Caco-2 (cell line): ENCODE data around the gene ADAMTS8. TPM values are rescaled to one million over a fixed set of nuclear protein-coding genes. Genes with fewer than 3 reads are reported as not detected.

Experiments used
- BruUV-seq: library from RNA; stranded (reverse); fragments of 400-500 nt; replicated peaks from 2 replicates; lab custom pipeline; 2021; lab: Mats Ljungman, UMichigan
- CTCF ChIA-PET: fragments of 300-600 bp; sonication (Branson Sonifier 250); formaldehyde crosslinking; loops from one replicate; lab custom pipeline; 2022; ENCODE audit warnings: antibody characterized with exemption; lab: Charles Lee
- POLR2A ChIA-PET: fragments of 300-600 bp; sonication (Branson Sonifier 250); formaldehyde crosslinking; loops from one replicate; lab custom pipeline; 2022; ENCODE audit warnings: antibody characterized with exemption; lab: Charles Lee
- DNase-seq, 2 experiments: peaks; one replicate each; pipeline versions ENCODE4 v3.0.0 to v3.0.0-alpha.2; 2020 to 2022
- H3K27me3 ChIP-seq: replicated peaks from 2 replicates; pipeline ENCODE4 v1.6.0; 2011; ENCODE audit warnings: low read length; ENCODE audit not compliant: control insufficient read depth, insufficient read depth
- H3K36me3 ChIP-seq: 2 replicates; pipeline ENCODE4 v1.5.1; 2011; ENCODE audit warnings: low read length; ENCODE audit not compliant: control insufficient read depth, insufficient read depth
- H3K4me1 ChIP-seq: fragments of 250-450 bp; sonication (Bioruptor Pico); 2 replicates; pipeline ENCODE4 v1.5.1; 2020; ENCODE audit warnings: mild to moderate bottlenecking
- H3K4me3 ChIP-seq: 2 replicates; pipeline ENCODE4 v1.5.1; 2011; ENCODE audit warnings: low read depth, mild to moderate bottlenecking, control low read depth, low read length
- H3K9me3 ChIP-seq: fragments of 250-450 bp; sonication (Bioruptor Pico); 2 replicates; pipeline ENCODE4 v1.5.1; 2020; ENCODE audit warnings: mild to moderate bottlenecking, moderate library complexity
- H3K27ac Mint-ChIP-seq: one replicate; pipeline ENCODE4 v1.8.0; 2022; ENCODE audit warnings: mixed read lengths; ENCODE audit not compliant: unreplicated experiment
- H3K27me3 Mint-ChIP-seq: one replicate; pipeline ENCODE4 v1.8.0; 2022; ENCODE audit warnings: mixed read lengths; ENCODE audit not compliant: insufficient read depth, unreplicated experiment
- H3K36me3 Mint-ChIP-seq: one replicate; pipeline ENCODE4 v1.8.0; 2022; ENCODE audit warnings: mild to moderate bottlenecking, mixed read lengths; ENCODE audit not compliant: insufficient read depth, unreplicated experiment
- H3K4me1 Mint-ChIP-seq: one replicate; pipeline ENCODE4 v1.8.0; 2022; ENCODE audit warnings: low read depth, mixed read lengths; ENCODE audit not compliant: unreplicated experiment
- H3K4me3 Mint-ChIP-seq: one replicate; pipeline ENCODE4 v1.8.0; 2022; ENCODE audit warnings: mild to moderate bottlenecking, moderate library complexity, mixed read lengths; ENCODE audit not compliant: unreplicated experiment
- H3K9me3 Mint-ChIP-seq: one replicate; pipeline ENCODE4 v1.8.0; 2022; ENCODE audit warnings: mixed read lengths; ENCODE audit not compliant: unreplicated experiment
- CTCF ChIP-seq, 2 experiments: fragments of 200-600 bp in 1 of 2; IDR thresholded peaks; 1 replicate in 1 of 2; 2 replicates in 1 of 2; pipeline versions ENCODE4 v1.5.1 to v1.8.0; 2011 to 2022; ENCODE audit warnings: antibody characterized with exemption in 1 of 2, control low read depth in 1 of 2, inconsistent platforms in 1 of 2, low read depth in 1 of 2, low read length in 1 of 2, mild to moderate bottlenecking in 1 of 2, moderate library complexity in 1 of 2; ENCODE audit not compliant: insufficient read depth in 1 of 2, severe bottlenecking in 1 of 2, unreplicated experiment in 1 of 2
- intact Hi-C: fragments of 100-400 bp; cut with micrococcal nuclease; formaldehyde crosslinking; loops from one replicate; pipeline ENCODE4 v1.10.0; 2022; ENCODE audit not compliant: unreplicated experiment
- total RNA-seq: library from RNA; stranded (reverse); gene quantifications from 2 replicates; pipeline ENCODE4 v1.2.3, GENCODE V29; 2022

ADAMTS8 gene
- total RNA-seq, 1 experiment from 2014 or later, result not detected

GRCh38 chr11:130420478-130421198, 7.8 kb downstream of the ADAMTS8 start:
- no peak overlapping the region for H3K27ac Mint-ChIP-seq
- POLR2A ChIA-PET, result no interaction called here
- CTCF ChIA-PET, result no interaction called here
- no peak for DNase-seq
- Histone ChIP-seq H3K36me3 (no peaks in the 10 kb centered on the region), H3K9me3 (no peaks in the 10 kb centered on the region), H3K4me1 (no peaks in the 10 kb centered on the region), H3K4me3 (no peak overlapping the region), H3K27me3 (peaks cover 5% of the 10 kb centered on the region)
- no peak overlapping the region for H3K4me3 Mint-ChIP-seq
- no peaks in the 10 kb centered on the region for H3K9me3 Mint-ChIP-seq
- H3K4me1 Mint-ChIP-seq, result no peaks in the 10 kb centered on the region
- no TSS peak for BruUV-seq
- no peak for TF ChIP-seq CTCF (IDR thresholded peaks at IDR 0.05; ENCODE audit: insufficient read depth in 1 of 2, low read depth in 1 of 2, low read length in 1 of 2, severe bottlenecking in 1 of 2, unreplicated experiment in 1 of 2)
- H3K36me3 Mint-ChIP-seq, result no peaks in the 10 kb centered on the region
- intact Hi-C loops, result no loop called here
- peaks cover 25% of the 10 kb centered on the region for H3K27me3 Mint-ChIP-seq

GRCh38 chr11:130418756-130419155, 9.7 kb downstream of the ADAMTS8 start:
- peaks cover 18% of the 10 kb centered on the region for H3K27me3 Mint-ChIP-seq
- Histone ChIP-seq H3K4me1 (no peaks in the 10 kb centered on the region), H3K27me3 (peaks cover 2% of the 10 kb centered on the region), H3K36me3 (no peaks in the 10 kb centered on the region), H3K4me3 (no peak overlapping the region), H3K9me3 (no peaks in the 10 kb centered on the region)
- H3K36me3 Mint-ChIP-seq, result no peaks in the 10 kb centered on the region
- no peak overlapping the region for H3K4me3 Mint-ChIP-seq
- CTCF ChIA-PET, result interaction anchor here (1.1 kb wide), 1 partner anchor 206 kb away, joined by 3 read pairs; no protein-coding TSS in a partner anchor
- no TSS peak for BruUV-seq
- no peak for TF ChIP-seq CTCF (IDR thresholded peaks at IDR 0.05; ENCODE audit: insufficient read depth in 1 of 2, low read depth in 1 of 2, low read length in 1 of 2, severe bottlenecking in 1 of 2, unreplicated experiment in 1 of 2)
- intact Hi-C loops, result no loop called here
- DNase-seq, result no peak
- no peaks in the 10 kb centered on the region for H3K9me3 Mint-ChIP-seq
- H3K4me1 Mint-ChIP-seq, result no peaks in the 10 kb centered on the region
- H3K27ac Mint-ChIP-seq, result no peak overlapping the region
- POLR2A ChIA-PET, result no interaction called here

- no peaks in the 10 kb centered on the region for H3K4me1 ChIP-seq
- Mint-ChIP-seq H3K4me1 (no peaks in the 10 kb centered on the region), H3K36me3 (no peaks in the 10 kb centered on the region), H3K9me3 (no peaks in the 10 kb centered on the region), H3K27ac (no peak overlapping the region), H3K4me3 (no peak overlapping the region), H3K27me3 (peaks cover 19% of the 10 kb centered on the region)
- TF ChIP-seq CTCF (IDR thresholded peaks at IDR 0.05; ENCODE audit: insufficient read depth in 1 of 2, low read depth in 1 of 2, low read length in 1 of 2, severe bottlenecking in 1 of 2, unreplicated experiment in 1 of 2), result no peak
- no TSS peak for BruUV-seq
- H3K9me3 ChIP-seq, result no peaks in the 10 kb centered on the region
- intact Hi-C loops, result no loop called here
- H3K4me3 ChIP-seq, result no peak overlapping the region
- peaks cover 2% of the 10 kb centered on the region for H3K27me3 ChIP-seq
- CTCF ChIA-PET, result interaction anchor here (0.7 to 1.1 kb wide), 3 partner anchors 108 to 430 kb away, joined by 3 to 5 read pairs (median 5); no protein-coding TSS in a partner anchor
- no peaks in the 10 kb centered on the region for H3K36me3 ChIP-seq
- POLR2A ChIA-PET, result no interaction called here
- DNase-seq, result no peak
Observed at GRCh38 chr11:130418210-130418609, 10.2 kb downstream of the ADAMTS8 start.
